T-helper 2 cell (primary cell): Measurements from ENCODE around the gene UBL7.

ENCODE experiments used
- DNase-seq, 5 experiments: peaks; one replicate each; pipeline versions ENCODE4 v3.0.0 to v3.0.0-alpha.2; 2012 to 2022

UBL7 gene

DNA sequence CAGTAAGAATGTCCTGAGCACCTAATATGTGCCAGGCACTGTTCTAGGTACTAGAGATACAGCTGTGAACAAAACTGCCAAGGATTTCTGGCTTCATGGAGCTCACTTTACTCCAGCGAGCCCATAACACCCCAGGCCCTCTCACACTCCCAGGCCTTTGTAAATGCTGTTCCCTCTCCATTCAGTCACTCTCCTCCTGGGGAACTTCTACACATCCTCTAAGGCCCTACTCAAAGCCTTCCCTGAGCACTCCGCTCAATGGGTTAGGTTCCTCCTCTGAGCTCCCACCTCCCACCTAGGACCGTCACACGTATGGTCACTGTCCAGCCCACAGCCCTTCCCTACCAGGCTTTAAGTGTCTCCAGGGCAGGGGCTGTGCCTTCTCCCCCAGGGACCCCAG lies 54.4 kb downstream of the UBL7 start:
- DNase-seq, result no peak

DNA sequence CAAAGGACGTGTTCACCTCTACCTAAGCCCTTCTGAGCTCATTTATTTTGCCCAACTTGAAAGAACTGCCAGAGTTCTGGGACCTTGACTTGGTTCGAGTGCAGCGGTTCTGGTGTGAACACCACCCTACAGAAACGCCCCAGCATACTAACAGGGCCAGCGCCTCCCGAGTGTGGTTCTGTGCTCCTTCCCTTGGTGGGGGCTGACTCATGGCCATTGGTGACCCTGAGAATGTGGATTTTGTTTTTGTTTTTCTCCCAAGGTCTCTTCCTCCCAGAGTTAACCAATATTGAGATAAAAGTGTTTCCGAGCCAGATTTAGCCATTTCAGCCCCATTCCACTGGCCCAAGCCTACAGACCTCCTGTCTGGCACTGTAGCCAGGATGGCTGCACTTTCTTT lies 55.1 kb downstream of the UBL7 start:
- DNase-seq, result no peak

DNA sequence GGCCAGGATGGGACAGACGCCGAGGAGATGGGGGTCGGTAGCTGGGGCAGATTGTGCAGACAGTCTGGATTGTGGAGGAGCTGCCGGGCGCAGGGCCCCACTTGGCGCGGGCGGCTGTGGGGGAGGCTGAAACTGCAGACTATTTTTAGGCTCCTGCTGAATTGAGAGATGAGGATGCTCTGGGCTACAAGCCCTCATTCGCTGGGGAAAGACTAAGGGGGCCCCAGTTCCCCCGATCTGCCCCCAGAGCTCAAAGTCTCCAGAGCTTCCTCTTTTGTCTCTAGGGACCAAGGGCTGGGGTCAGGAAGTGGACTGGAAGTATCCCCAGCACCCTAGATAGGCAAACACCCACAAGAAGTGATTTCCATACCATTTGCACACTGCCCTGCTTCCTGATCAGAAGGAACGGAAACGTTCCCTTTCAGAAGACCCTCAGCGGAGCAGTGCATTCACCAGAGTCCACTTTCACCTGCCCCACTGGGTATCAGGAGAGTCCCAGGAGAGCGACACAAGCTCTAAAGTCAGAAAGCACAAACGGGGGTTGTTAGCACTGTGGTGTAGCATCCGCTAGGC lies 56.9 kb downstream of the UBL7 start:
- DNase-seq, result no peak

DNA sequence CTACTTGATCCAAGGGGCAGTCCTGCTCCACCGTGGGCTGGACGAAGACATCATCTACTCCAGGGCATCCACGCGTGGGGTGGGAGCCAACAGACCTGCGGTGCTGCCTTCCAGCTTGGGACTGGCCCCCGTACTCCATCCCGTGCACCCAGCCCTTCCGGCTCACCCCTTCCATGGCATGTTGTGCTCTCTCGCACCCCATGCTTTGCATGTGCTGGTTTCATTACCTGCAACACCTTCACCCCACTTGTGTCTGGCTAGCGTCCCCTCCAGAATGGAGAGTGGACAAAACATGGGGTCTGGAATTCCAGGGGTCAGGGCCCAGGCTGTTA lies 57.4 kb downstream of the UBL7 start:
- no peak for DNase-seq

DNA sequence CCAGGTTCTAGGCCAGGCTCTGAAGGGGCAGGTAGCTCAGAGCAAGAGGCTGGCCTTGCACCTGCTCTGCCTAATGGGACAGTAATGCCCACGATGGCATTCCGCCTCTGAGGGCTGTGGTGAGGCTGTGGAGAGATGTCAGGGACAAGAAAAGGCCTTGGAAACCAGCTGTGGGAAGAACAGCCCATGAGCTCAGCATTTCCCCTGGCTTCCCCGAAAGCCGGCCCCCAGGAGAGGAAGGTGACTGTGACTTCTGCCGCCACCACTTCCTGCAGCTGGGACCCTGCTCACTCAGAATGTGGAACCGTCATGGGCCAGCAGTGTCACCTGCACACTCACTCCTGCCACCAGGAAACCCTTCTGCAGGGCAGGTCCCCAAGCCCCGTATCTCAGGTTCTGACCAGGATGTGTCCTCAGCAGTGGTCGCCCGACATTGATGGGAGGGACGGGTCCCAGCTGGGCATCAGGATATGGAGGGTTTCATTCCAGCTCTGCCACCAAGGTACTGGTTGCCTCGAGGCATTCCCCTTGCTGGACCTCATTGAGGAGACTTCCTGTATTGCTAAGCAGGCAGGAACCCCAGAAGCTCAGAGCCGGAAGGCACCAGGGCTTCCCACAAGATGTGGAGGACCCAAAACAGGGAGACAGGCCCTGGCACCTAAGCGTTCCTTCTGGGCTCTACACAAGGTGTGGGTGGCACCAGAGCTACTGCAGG lies 57.9 kb downstream of the UBL7 start:
- DNase-seq, result peak in 3 of 5 experiments; percentile 51 to 86 (median 63)

DNA sequence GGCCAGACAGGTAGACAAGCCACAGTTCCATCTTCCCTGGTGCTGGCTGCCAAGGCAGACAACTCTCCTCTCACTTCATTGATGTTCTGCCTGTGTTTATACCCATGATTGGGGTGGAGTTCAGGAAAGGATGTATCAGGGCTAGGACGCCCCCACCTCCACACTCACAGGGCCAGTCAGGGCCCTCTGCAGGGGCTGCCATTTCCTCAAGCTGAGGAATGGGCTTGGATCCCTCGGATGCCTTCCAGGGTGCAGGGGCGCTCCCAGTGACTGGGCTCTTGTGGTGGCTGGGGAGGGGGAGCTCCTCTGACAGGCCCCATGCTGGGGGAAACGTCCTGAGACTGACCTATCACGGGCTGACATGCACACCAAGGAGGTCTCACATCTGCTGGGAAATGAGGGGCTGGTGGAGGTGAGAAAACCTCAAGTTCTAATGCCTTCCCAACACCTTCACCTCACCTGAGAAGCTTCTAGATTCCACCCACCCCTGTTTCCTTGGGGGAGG lies 58.6 kb downstream of the UBL7 start:
- peak in 1 of 5 experiments; percentile 45 for DNase-seq

DNA sequence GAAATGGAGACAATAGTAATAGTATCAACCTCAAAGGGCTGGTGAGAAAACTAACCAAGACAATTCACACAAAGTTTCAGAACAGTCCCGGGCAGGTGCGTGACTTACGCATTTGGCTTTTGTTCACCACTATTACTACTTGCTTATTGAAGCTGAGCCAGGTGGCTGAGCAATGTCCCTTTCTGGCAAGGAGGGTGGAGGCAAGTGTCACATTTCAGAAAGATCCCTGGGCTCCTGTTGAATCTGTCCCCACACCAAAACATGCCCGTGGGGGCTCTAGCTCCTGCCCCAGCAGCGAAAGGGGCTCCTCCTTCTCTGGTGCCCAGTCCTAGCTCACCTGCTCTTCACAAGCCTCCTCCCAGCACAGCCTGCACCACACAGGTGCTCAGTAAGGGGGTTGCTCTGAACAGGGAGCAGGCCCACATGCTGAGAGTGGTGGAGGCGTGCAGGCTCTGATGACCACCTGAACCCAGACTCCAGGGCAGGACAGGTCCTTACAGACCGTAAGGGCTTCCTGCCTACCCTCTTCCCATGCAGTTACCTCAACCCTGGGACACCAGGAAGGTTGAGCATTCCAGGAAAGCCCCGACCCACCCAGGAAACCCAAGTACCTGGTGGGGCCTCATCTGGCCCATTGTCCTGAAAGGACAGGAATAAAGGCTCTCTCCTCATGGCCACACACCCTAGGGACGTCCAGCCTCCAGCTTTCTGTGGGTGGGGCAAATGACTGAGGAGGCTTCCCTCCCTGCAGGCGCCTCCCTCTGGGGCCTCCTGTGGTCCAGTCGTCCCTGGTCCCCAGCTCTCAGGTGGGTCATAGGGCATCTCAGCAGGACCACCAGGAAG lies 59.8 kb downstream of the UBL7 start:
- DNase-seq, result peak in 1 of 5 experiments; percentile 58

DNA sequence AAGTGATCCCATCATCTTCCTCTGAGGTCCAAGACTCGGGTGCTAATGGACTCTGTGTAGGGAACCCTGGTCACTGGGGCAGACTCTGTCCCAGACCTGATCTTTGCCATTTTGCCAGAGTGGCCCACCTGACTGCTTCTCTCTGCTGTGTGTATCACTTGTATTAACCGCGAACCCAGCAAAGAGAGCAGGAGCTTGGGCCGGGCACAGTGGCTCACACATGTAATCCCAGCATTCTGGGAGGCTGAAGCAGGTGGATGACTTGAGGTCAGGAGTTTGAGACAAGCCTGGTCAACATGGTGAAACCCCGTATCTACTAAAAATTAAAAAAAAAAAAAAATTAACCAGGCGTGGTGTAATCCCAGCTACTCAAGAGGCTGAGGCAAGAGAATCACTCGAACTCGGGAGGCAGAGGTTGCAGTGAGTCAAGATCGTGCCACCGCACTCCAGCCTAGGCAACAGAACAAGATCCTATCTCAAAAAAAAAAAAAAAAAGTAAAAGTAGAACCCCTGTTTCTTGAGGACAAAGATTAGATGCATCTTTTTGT lies 60.6 kb downstream of the UBL7 start:
- DNase-seq, result peak in 2 of 5 experiments; percentile 18 to 73

DNA sequence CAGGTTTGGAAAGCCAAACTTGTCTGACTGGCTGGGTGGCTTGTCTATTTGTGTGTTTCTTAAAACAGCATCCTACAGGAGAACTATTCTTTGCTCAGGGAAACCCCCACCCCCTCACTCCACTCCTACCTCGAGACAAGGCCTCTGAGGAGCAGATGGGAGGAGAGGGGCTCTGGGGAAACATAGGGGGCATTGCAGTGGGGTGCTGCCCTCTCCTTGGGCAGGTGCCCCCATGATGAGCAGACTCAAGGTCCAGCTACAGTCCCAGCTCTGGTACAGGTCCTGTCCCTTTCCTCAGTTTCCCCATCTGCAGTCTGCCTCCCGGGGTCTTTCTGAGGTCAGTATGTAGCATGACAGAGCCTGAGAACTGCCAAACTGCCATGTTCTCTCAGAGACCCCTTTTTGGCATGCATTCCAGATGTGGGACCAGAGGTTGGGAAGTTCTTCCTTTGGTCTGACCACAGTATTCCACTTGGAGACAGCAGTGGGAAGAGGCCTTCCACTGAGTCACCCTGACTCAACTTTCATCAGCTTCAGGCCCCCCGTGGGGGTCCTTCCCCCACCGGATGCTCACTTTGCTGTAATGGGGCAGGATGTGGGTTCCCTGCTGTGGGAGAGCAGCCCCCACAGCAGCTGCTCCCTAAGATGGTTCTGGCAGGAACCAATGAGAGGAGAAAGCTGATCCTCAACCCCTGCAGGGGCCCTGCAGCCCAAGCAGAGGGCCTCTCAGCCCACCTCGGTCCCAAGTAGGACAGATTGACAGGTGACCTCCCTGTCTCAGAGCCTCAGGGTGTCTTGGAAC lies 61.2 kb downstream of the UBL7 start:
- peak in 2 of 5 experiments; percentile 48 to 82 for DNase-seq

DNA sequence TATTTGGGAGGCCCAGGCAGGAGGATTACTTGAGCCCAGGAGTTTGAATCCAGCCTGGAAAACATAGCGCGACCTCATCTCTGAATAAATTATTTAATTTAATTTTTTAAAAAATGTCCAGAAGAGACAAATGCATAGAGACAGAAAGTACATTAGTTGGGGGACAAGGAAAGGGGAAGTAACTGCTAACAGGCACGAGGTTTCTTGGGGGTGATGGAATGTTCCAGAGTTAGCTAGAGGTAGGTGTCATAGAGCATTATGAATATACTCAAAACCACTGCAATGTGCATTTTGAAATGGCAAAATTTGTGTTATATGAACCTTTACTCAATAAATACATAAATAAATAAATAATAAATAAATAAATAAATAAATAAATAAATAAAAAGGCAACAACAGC lies 61.9 kb downstream of the UBL7 start:
- DNase-seq, result no peak

DNA sequence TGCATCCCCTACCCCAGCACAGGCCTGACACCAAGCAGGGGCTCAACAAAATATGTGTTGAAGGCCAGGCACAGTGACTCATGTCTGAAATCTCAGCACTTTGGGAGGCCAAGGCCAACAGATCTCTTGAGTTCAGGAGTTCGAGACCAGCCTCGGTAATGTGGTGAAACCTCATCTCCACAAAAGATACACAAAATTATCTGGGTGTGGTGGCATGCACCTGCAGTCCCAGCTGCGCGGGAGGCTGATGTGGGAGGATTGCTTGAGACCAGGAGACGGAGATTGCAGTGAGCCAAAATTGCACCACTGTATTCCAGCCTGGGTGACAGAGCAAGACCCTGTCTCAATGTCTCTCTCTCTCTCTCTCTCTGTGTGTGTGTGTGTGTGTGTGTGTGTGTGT lies 62.8 kb downstream of the UBL7 start:
- DNase-seq, result no peak

DNA sequence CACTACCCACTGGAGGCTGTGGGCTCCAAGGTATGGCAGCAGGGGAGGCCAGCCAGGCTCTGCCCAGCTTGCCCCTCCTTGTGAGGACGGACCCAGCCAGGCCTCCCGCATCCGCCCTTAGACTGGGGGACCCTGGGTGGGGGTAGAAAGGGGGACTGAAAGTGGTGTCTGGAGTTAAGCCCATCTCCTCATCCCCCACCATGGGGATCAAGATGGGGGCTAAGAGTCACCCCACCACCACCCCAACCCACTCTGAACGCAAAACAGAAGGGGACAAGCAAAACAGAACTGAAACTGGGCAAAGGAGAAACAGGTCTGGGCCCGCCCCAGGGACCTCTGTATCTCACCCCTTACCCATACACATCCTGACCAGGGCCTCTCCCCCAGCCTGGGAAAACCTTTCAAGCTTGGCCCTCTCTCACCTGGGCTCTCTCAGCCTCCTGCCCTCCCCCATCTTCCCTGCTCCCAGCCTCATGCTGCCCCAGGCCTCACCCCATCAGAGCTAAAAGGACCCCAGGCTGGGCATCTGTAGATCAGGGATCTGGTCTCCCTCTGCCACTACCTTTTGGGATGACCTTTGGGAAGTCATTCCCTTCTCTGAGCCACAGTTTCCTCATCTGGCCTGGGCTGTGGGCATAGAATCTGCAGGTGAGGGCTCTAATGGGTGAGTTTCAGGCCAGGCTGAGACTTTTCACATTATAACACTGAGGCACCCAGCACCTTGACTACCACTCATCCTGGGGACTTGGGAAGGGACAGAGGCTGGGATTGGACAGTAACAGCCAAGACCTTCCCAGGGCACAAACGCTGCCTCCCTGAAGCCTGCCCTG lies 63.5 kb downstream of the UBL7 start:
- DNase-seq, result no peak

DNA sequence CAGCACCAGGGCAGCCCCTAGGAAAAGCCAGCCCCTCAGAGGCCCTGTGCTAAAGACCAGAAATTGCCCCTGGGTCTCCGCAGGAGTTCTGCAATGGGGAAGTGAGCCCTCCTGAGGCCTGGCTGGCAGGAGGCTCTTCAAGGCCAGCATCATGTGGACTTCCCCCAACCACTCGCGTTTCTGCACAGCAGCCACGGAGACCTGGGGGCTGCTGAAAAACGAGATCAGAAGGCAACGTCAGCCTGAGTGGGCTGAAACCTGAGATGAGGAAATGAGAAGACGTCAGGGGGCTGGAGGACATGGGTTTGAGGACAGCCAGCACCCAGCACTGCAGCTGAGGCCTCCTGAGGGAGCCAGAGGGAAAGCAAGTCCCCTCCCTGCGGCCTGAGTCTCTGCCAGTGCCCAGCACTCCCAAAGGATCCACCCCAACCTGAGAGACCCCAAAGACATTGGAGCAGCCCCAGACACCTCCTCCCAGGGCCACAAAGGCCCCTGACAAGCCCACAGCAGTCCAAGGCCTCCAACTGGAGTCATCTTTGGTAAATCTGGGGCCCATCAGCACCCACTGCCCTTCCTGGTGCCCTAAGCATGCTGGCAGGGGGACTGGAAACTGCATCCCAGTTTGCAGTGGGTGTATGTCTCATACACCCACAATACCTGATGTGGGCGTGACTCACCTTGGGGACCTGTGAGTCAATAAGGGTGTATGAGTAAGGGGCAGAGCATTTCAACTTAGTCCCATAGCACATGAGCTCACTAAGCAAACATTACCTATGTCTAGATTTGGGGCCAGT lies 64.3 kb downstream of the UBL7 start:
- DNase-seq, result peak in 1 of 5 experiments; percentile 29

DNA sequence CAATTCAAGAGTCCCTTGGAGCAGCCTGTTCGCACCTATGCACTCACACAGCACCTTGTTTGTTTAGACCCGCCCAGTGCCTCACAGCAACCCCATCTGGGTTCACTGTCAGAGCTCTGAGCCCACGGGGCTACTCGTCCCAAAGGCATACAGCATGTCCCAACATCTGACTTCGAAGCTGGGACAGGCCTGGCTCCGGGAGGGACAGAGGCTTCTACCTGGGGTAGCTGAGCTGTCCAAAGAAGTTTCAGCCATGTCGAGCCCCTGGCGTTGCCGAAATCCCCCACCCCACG lies 64.9 kb downstream of the UBL7 start:
- DNase-seq, result no peak
